A673 (cell line): ENCODE data around the gene NDUFS1.

Experiments used
- CTCF ChIP-seq: fragments of 300-800, 200-600 bp; sonication (generic); conservative IDR thresholded peaks from 2 replicates; pipeline ENCODE4 v1.5.1; 2017; ENCODE audit warnings: low read depth, mild to moderate bottlenecking, antibody characterized with exemption, low read length, moderate library complexity, mixed read lengths
- EZH2 ChIP-seq: fragments of 200-600 bp; sonication (generic); IDR thresholded peaks from 2 replicates; pipeline ENCODE4 v1.6.1; 2017; ENCODE audit warnings: borderline replicate concordance, low read depth, mild to moderate bottlenecking, mixed read lengths, antibody characterized with exemption, low read length; ENCODE audit not compliant: poor library complexity, severe bottlenecking

- TF ChIP-seq CTCF (no peak), EZH2 (no peak)
These were observed 76.9 kb downstream of the NDUFS1 start for GRCh38 chr2:206082298-206082843.
